HFF-Myc (cell line): ENCODE data around the gene C10orf71.

Experiments used
- DNase-seq: peaks from one replicate; pipeline ENCODE4 v3.0.0-alpha.2; 2011; ENCODE audit warnings: low read depth; ENCODE audit errors: extremely low read depth
- H3K4me3 ChIP-seq: replicated peaks from 2 replicates; pipeline ENCODE4 v1.5.1; 2011; ENCODE audit warnings: low read depth, mild to moderate bottlenecking, control low read depth, low read length
- CTCF ChIP-seq: IDR thresholded peaks from 2 replicates; pipeline ENCODE4 v1.5.1; 2012; ENCODE audit warnings: mild to moderate bottlenecking, low read depth, low read length, control low read depth; ENCODE audit errors: missing control alignments

The C10orf71 gene

GRCh38 chr10:49284356-49284755 is 14.6 kb upstream of the C10orf71 start:
- no peak overlapping the region for H3K4me3 ChIP-seq
- DNase-seq: no peak
- TF ChIP-seq CTCF: no peak

- no peak for DNase-seq
- no peak for TF ChIP-seq CTCF
- H3K4me3 ChIP-seq: no peak overlapping the region
Measured at GRCh38 chr10:49285232-49285631, 13.7 kb upstream of the C10orf71 start.

GRCh38 chr10:49286686-49287085 is 12.3 kb upstream of the C10orf71 start:
- TF ChIP-seq CTCF: no peak
- no peak overlapping the region for H3K4me3 ChIP-seq
- no peak for DNase-seq

- no peak overlapping the region for H3K4me3 ChIP-seq
- no peak for TF ChIP-seq CTCF
- DNase-seq: no peak
Measured at GRCh38 chr10:49287689-49288340, 11.2 kb upstream of the C10orf71 start.

- no peak for TF ChIP-seq CTCF
- DNase-seq: no peak
- no peak overlapping the region for H3K4me3 ChIP-seq
Measured at GRCh38 chr10:49288341-49289065, 10.5 kb upstream of the C10orf71 start.

GRCh38 chr10:49289480-49289879 is 9.5 kb upstream of the C10orf71 start:
- H3K4me3 ChIP-seq: no peak overlapping the region
- no peak for TF ChIP-seq CTCF
- no peak for DNase-seq
